ENCODE measurements around the gene RRP8. TPM values are rescaled to one million over a fixed set of nuclear protein-coding genes. Genes with fewer than 3 reads are reported as not detected.

The RRP8 gene
- total RNA-seq, 1 experiment from 2014 or later, result 16.0 TPM

- H3K4me1 ChIP-seq (ENCODE audit: insufficient read depth, low read length), result no peaks in the 10 kb centered on the region
- Mint-ChIP-seq H3K27me3 (ENCODE audit: low read depth) (peaks cover 28% of the 10 kb centered on the region), H3K9me3 (no peaks in the 10 kb centered on the region), H3K27ac (no peak overlapping the region), H3K4me3 (no peak overlapping the region), H3K36me3 (ENCODE audit: insufficient read depth in 1 of 3, low read depth in 3 of 3) (peaks cover 0 to 13% (median 8%) of the 10 kb centered on the region in 3 experiments; a peak in 5 of 7 replicates), H3K4me1 (peaks cover 3% of the 10 kb centered on the region in 2 experiments; a peak in 2 of 4 replicates)
- no peak overlapping the region for H3K27ac ChIP-seq (ENCODE audit: insufficient read length, low read depth, low read length)
- H2BK12ac ChIP-seq (ENCODE audit: insufficient read length, low read depth, low read length), result no peak overlapping the region
- no peak overlapping the region for H2BK120ac ChIP-seq (ENCODE audit: low read depth, low read length, poor library complexity, severe bottlenecking)
- no peaks in the 10 kb centered on the region for H3K79me1 ChIP-seq (ENCODE audit: insufficient read depth, low read depth, low read length, poor library complexity, severe bottlenecking)
- no CpG with 5 or more reads among the region's 10 CpGs for WGBS (ENCODE audit: extremely low coverage, insufficient read length, low lambda C conversion rate)
- no peak overlapping the region for H2BK5ac ChIP-seq (ENCODE audit: insufficient read length, low read length)
- H4K8ac ChIP-seq (replicated peaks; ENCODE audit: insufficient read length, low read depth, low read length), result no peak overlapping the region
- H3K23ac ChIP-seq (ENCODE audit: insufficient read length, low read depth, low read length), result no peak overlapping the region
- H4K20me1 ChIP-seq (ENCODE audit: control insufficient read depth, insufficient read depth, insufficient read length), result no peaks in the 10 kb centered on the region
- no peak overlapping the region for H3T11ph ChIP-seq (ENCODE audit: low read length)
- H3K56ac ChIP-seq (ENCODE audit: insufficient read length, low read depth, low read length), result no peak overlapping the region
- no peak overlapping the region for H4K5ac ChIP-seq (ENCODE audit: insufficient read length, low read depth, low read length)
- peaks cover 5% of the 10 kb centered on the region for H3K23me2 ChIP-seq (ENCODE audit: insufficient read length, low read depth, low read length, poor library complexity, severe bottlenecking)
- no peak overlapping the region for H3K4me2 ChIP-seq (ENCODE audit: insufficient read depth, insufficient read length, low read length)
- no peak overlapping the region for H3K4ac ChIP-seq (ENCODE audit: low read depth, low read length)
- H3K9ac ChIP-seq (ENCODE audit: extremely low read depth, insufficient read length, low read length), result no peak overlapping the region
- H3K79me2 ChIP-seq (ENCODE audit: insufficient read depth, low read length), result no peaks in the 10 kb centered on the region
- H4K91ac ChIP-seq (ENCODE audit: insufficient read length, low read depth, low read length), result no peak overlapping the region
- no peak overlapping the region for H2BK20ac ChIP-seq (ENCODE audit: low read depth, low read length, poor library complexity, severe bottlenecking)
- peak; percentile 31 for DNase-seq
- H2BK15ac ChIP-seq (ENCODE audit: low read depth, low read length), result no peak overlapping the region
- no peaks in the 10 kb centered on the region for H3K9me3 ChIP-seq (ENCODE audit: control insufficient read depth, low read depth, low read length)
- no peak overlapping the region for H3K14ac ChIP-seq (ENCODE audit: insufficient read depth, low read length)
- H2AK5ac ChIP-seq (ENCODE audit: insufficient read length, low read length), result no peak overlapping the region
- H3K18ac ChIP-seq (ENCODE audit: insufficient read length, low read depth, low read length), result no peak overlapping the region
- no peak for TF ChIP-seq CTCF (conservative IDR thresholded peaks at IDR 0.05)
- peaks cover 9% of the 10 kb centered on the region; the same call in 1 of the 2 replicates for H3K27me3 ChIP-seq (ENCODE audit: insufficient read depth, low read length)
- no peak overlapping the region for H2AFZ ChIP-seq (ENCODE audit: low read length)
Observed at GRCh38 chr11:6635082-6635932, 31.9 kb upstream of the RRP8 start.
